HepG2 (cell line): Measurements from ENCODE around the gene COBL. TPM values are rescaled to one million over a fixed set of nuclear protein-coding genes. Genes with fewer than 3 reads are reported as not detected.

Source experiments
- ELF1 ChIP-seq: sonication (generic); formaldehyde crosslinking; IDR thresholded peaks from 2 replicates; pipeline ENCODE4 v1.4.0; 2020; ENCODE audit warnings: missing genetic modification reagents
- HNRNPUL1 ChIP-seq: fragments of 200-400 bp; formaldehyde crosslinking; IDR thresholded peaks from 2 replicates; pipeline ENCODE4 v1.6.1; 2017; ENCODE audit warnings: low read depth, mild to moderate bottlenecking, low read length, moderate library complexity
- KDM6A ChIP-seq: IDR thresholded peaks from 2 replicates; pipeline ENCODE4 v1.6.1; 2016; ENCODE audit warnings: low read depth
- NONO ChIP-seq, 2 experiments: fragments of 450-650 bp in 1 of 2; sonication (generic) in 1 of 2; formaldehyde crosslinking in 1 of 2; IDR thresholded peaks in 1 of 2; conservative IDR thresholded peaks in 1 of 2; 2 replicates each; pipeline versions ENCODE4 v1.6.1 to v1.8.0; 2017 to 2022; ENCODE audit warnings: mild to moderate bottlenecking in 1 of 2, missing genetic modification reagents in 1 of 2, moderate library complexity in 1 of 2
- PAXIP1 ChIP-seq: sonication (generic); formaldehyde crosslinking; conservative IDR thresholded peaks from 2 replicates; pipeline ENCODE4 v1.4.0; 2020; ENCODE audit warnings: mild to moderate bottlenecking, missing genetic modification reagents, moderate library complexity
- ZNF180 ChIP-seq: sonication (generic); formaldehyde crosslinking; IDR thresholded peaks from 2 replicates; pipeline ENCODE4 v1.4.0; 2020; ENCODE audit warnings: low read depth, missing genetic modification reagents, borderline replicate concordance
- polyA plus RNA-seq, 8 experiments: library from polyadenylated mRNA; depleted of rRNA in 3 of 8; stranded (reverse) in 7 of 8; unstranded in 1 of 8; fragments of >200 nt; fragmentation: Illumina TruSeq in 4 of 8; extraction: Trizol in 4 of 8; gene quantifications; 2 replicates each; pipeline versions ENCODE4 v1.2.1 to v1.2.3, GENCODE V29; 2011 to 2016; ENCODE audit warnings: low read depth in 4 of 8, missing spikeins in 1 of 8, mixed read lengths in 1 of 8; ENCODE audit not compliant: insufficient read depth in 1 of 8
- total RNA-seq, 5 experiments: library from RNA; depleted of rRNA; stranded (reverse); fragments of >200 nt; fragmentation: Illumina TruSeq; extraction: Trizol; gene quantifications; 2 replicates each; pipeline ENCODE4 v1.2.3, GENCODE V29; 2016; ENCODE audit warnings: low read depth in 1 of 5
- TF ChIP-seq, protein P1 (sequence below): sonication (generic); formaldehyde crosslinking; IDR thresholded peaks from 2 replicates; pipeline ENCODE4 v1.5.0; 2020; ENCODE audit warnings: missing genetic modification reagents
- TF ChIP-seq, protein P2 (sequence below): sonication (generic); formaldehyde crosslinking; IDR thresholded peaks from 2 replicates; pipeline ENCODE4 v1.4.0; 2020; ENCODE audit warnings: missing genetic modification reagents, borderline replicate concordance

Gene COBL
- total and polyA plus RNA-seq, 2 of the 13 experiments (the other 11 are each of a cell fraction or from before 2014, with no cell fraction given) = 3.8 to 4.9 TPM

- TF ChIP-seq PAXIP1 (CRISPR knock-in tag) (no peak), ELF1 (no peak), ZNF180 (CRISPR knock-in tag) (no peak), KDM6A (CRISPR knock-in tag) (no peak), NONO (IDR thresholded peaks at IDR 0.05) (no peak), NONO (CRISPR knock-in tag; conservative IDR thresholded peaks at IDR 0.05) (no peak), HNRNPUL1 (no peak)
- TF ChIP-seq, protein P1, sequence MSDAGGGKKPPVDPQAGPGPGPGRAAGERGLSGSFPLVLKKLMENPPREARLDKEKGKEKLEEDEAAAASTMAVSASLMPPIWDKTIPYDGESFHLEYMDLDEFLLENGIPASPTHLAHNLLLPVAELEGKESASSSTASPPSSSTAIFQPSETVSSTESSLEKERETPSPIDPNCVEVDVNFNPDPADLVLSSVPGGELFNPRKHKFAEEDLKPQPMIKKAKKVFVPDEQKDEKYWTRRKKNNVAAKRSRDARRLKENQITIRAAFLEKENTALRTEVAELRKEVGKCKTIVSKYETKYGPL (CRISPR knock-in tag) = no peak
- TF ChIP-seq, protein P2, sequence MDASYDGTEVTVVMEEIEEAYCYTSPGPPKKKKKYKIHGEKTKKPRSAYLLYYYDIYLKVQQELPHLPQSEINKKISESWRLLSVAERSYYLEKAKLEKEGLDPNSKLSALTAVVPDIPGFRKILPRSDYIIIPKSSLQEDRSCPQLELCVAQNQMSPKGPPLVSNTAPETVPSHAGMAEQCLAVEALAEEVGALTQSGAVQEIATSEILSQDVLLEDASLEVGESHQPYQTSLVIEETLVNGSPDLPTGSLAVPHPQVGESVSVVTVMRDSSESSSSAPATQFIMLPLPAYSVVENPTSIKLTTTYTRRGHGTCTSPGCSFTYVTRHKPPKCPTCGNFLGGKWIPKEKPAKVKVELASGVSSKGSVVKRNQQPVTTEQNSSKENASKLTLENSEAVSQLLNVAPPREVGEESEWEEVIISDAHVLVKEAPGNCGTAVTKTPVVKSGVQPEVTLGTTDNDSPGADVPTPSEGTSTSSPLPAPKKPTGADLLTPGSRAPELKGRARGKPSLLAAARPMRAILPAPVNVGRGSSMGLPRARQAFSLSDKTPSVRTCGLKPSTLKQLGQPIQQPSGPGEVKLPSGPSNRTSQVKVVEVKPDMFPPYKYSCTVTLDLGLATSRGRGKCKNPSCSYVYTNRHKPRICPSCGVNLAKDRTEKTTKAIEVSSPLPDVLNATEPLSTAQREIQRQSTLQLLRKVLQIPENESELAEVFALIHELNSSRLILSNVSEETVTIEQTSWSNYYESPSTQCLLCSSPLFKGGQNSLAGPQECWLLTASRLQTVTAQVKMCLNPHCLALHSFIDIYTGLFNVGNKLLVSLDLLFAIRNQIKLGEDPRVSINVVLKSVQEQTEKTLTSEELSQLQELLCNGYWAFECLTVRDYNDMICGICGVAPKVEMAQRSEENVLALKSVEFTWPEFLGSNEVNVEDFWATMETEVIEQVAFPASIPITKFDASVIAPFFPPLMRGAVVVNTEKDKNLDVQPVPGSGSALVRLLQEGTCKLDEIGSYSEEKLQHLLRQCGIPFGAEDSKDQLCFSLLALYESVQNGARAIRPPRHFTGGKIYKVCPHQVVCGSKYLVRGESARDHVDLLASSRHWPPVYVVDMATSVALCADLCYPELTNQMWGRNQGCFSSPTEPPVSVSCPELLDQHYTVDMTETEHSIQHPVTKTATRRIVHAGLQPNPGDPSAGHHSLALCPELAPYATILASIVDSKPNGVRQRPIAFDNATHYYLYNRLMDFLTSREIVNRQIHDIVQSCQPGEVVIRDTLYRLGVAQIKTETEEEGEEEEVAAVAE = no peak
Observed at GRCh38 chr7:51026341-51026740, 290.3 kb downstream of the COBL start (continued).
